HCT116 (cell line): ENCODE measurements around the gene RASSF7. TPM values are rescaled to one million over a fixed set of nuclear protein-coding genes. Genes with fewer than 3 reads are reported as not detected.

ENCODE experiments used
- ATAC-seq: fragments of 200-7000 bp; cut with Tn5 transposase; 2 replicates; pipeline ENCODE4 v1.9.1; 2020; ENCODE audit warnings: mild to moderate bottlenecking, moderate library complexity
- BruUV-seq: library from RNA; stranded (reverse); fragments of 400-500 nt; replicated peaks from 2 replicates; lab custom pipeline; 2021; lab: Mats Ljungman, UMichigan
- CTCF ChIA-PET: fragments of 300-600 bp; sonication (Branson Sonifier 250); formaldehyde crosslinking; loops from one replicate; lab custom pipeline; 2021; ENCODE audit warnings: antibody characterized with exemption; lab: Charles Lee
- POLR2A ChIA-PET: fragments of 300-600, 350-600 bp; sonication (Branson Sonifier 250); formaldehyde crosslinking; loops from one replicate; lab custom pipeline; 2021; ENCODE audit warnings: antibody characterized with exemption; lab: Charles Lee
- RAD21 ChIA-PET, 2 experiments: fragments of 300-600 bp; sonication (Branson Sonifier 250); formaldehyde crosslinking; loops; one replicate each; lab custom pipeline; 2023; ENCODE audit warnings: low total read pairs in 2 of 2; ENCODE audit not compliant: uncharacterized antibody in 2 of 2, unreplicated experiment in 2 of 2, low non-redundant PET in 1 of 2; lab: Charles Lee
- DNase-seq: peaks from one replicate; pipeline ENCODE4 v3.0.0-alpha.2; 2010; ENCODE audit warnings: low read depth, low spot score
- H2AFZ ChIP-seq: fragments of 200-600 bp; shearing (Covaris generic), sonication (generic); 2 replicates; pipeline ENCODE4 v1.6.1; 2017; ENCODE audit warnings: low read depth, mixed run types, mixed read lengths, antibody characterized with exemption, low read length; ENCODE audit not compliant: poor library complexity, severe bottlenecking
- H3K27ac ChIP-seq: 2 replicates; pipeline ENCODE4 v1.5.1; 2012; ENCODE audit warnings: low read depth, low read length
- H3K27me3 ChIP-seq: fragments of 200-600 bp; sonication (generic); 2 replicates; pipeline ENCODE4 v1.6.1; 2016; ENCODE audit warnings: mixed run types, low read length, mixed read lengths; ENCODE audit not compliant: insufficient read depth
- H3K36me3 ChIP-seq, 2 experiments: fragments of 200-500 bp in 1 of 2; fragments of 200-600 bp in 1 of 2; sonication (Bioruptor generic) in 1 of 2; sonication (generic) in 1 of 2; 2 replicates each; pipeline versions ENCODE4 v1.5.1 to v1.6.1; 2014 to 2016; ENCODE audit warnings: low read length in 2 of 2, inconsistent platforms in 1 of 2, mixed read lengths in 1 of 2, mixed run types in 1 of 2; ENCODE audit not compliant: insufficient read depth in 2 of 2, control insufficient read depth in 1 of 2
- H3K4me1 ChIP-seq, 2 experiments: fragments of 200-600 bp in 1 of 2; sonication (generic) in 1 of 2; 2 replicates each; pipeline versions ENCODE4 v1.5.1 to v1.6.1; 2012 to 2017; ENCODE audit warnings: low read length in 2 of 2, inconsistent platforms in 1 of 2, mild to moderate bottlenecking in 1 of 2, mixed read lengths in 1 of 2, mixed run types in 1 of 2, moderate library complexity in 1 of 2; ENCODE audit not compliant: insufficient read depth in 2 of 2, control insufficient read depth in 1 of 2
- H3K4me2 ChIP-seq: fragments of 200-600 bp; sonication (generic); 2 replicates; pipeline ENCODE4 v1.6.1; 2017; ENCODE audit warnings: mixed run types, low read length, mixed read lengths
- H3K4me3 ChIP-seq, 2 experiments: fragments of 200-600 bp in 1 of 2; sonication (generic) in 1 of 2; replicated peaks in 1 of 2; 2 replicates each; pipeline ENCODE4 v1.5.1; 2011 to 2016; ENCODE audit warnings: low read length in 2 of 2, control low read depth in 1 of 2, low read depth in 1 of 2, mild to moderate bottlenecking in 1 of 2, mixed read lengths in 1 of 2, mixed run types in 1 of 2
- H3K79me2 ChIP-seq: fragments of 200-600 bp; sonication (generic); 2 replicates; pipeline ENCODE4 v1.6.1; 2017; ENCODE audit warnings: mild to moderate bottlenecking, mixed run types, low read length, moderate library complexity, mixed read lengths; ENCODE audit not compliant: insufficient read depth
- H3K9ac ChIP-seq: fragments of 200-600 bp; sonication (generic); 2 replicates; pipeline ENCODE4 v1.6.1; 2016; ENCODE audit warnings: low read length, mixed read lengths
- H3K9me2 ChIP-seq: fragments of 200-600 bp; sonication (generic), shearing (Covaris generic); 2 replicates; pipeline ENCODE4 v1.6.1; 2017; ENCODE audit warnings: mixed run types, mild to moderate bottlenecking, moderate library complexity; ENCODE audit not compliant: insufficient read depth
- H3K9me3 ChIP-seq, 2 experiments: fragments of 200-500 bp in 1 of 2; fragments of 200-600 bp in 1 of 2; sonication (Bioruptor generic) in 1 of 2; sonication (generic) in 1 of 2; 2 replicates each; pipeline ENCODE4 v1.6.1; 2014 to 2017; ENCODE audit warnings: low read length in 2 of 2, mixed read lengths in 2 of 2, inconsistent platforms in 1 of 2, low read depth in 1 of 2, mild to moderate bottlenecking in 1 of 2, mixed run types in 1 of 2, moderate library complexity in 1 of 2; ENCODE audit not compliant: control insufficient read depth in 1 of 2, insufficient read depth in 1 of 2
- H4K20me1 ChIP-seq: fragments of 200-600 bp; sonication (generic), shearing (Covaris generic); 2 replicates; pipeline ENCODE4 v1.6.1; 2017; ENCODE audit warnings: mixed run types, mild to moderate bottlenecking, moderate library complexity; ENCODE audit not compliant: insufficient read depth
- CBX3 ChIP-seq: IDR thresholded peaks from 2 replicates; pipeline ENCODE4 v1.6.1; 2012; ENCODE audit warnings: low read depth
- CEBPB ChIP-seq: IDR thresholded peaks from 2 replicates; pipeline ENCODE4 v1.6.1; 2012; ENCODE audit warnings: low read depth
- EGR1 ChIP-seq: IDR thresholded peaks from 2 replicates; pipeline ENCODE4 v1.6.1; 2012; ENCODE audit warnings: low read depth
- ELF1 ChIP-seq: IDR thresholded peaks from 2 replicates; pipeline ENCODE4 v1.6.1; 2012; ENCODE audit warnings: low read depth, borderline replicate concordance
- EZH2 ChIP-seq: fragments of 200-600 bp; sonication (generic); IDR thresholded peaks from 2 replicates; pipeline ENCODE4 v1.6.1; 2017; ENCODE audit warnings: antibody characterized with exemption, mixed run types
- EZH2phosphoT487 ChIP-seq: fragments of 200-600 bp; IDR thresholded peaks from 2 replicates; pipeline ENCODE4 v1.6.1; 2018; ENCODE audit warnings: antibody characterized with exemption, borderline replicate concordance
- FOSL1 ChIP-seq: IDR thresholded peaks from 2 replicates; pipeline ENCODE4 v1.6.1; 2012; ENCODE audit warnings: low read depth
- JUND ChIP-seq: IDR thresholded peaks from 2 replicates; pipeline ENCODE4 v1.6.1; 2012
- POLR2A ChIP-seq: IDR thresholded peaks from 2 replicates; pipeline ENCODE4 v1.7.0; 2011; ENCODE audit warnings: borderline replicate concordance; ENCODE audit not compliant: insufficient read depth, insufficient read length; ENCODE audit errors: extremely low read depth
- POLR2AphosphoS5 ChIP-seq: IDR thresholded peaks from 2 replicates; pipeline ENCODE4 v1.6.1; 2011; ENCODE audit warnings: mild to moderate bottlenecking, low read depth, low read length, moderate library complexity
- RAD21 ChIP-seq: IDR thresholded peaks from 2 replicates; pipeline ENCODE4 v1.6.1; 2012; ENCODE audit warnings: low read depth, mild to moderate bottlenecking
- REST ChIP-seq: IDR thresholded peaks from 2 replicates; pipeline ENCODE4 v1.6.1; 2012; ENCODE audit warnings: low read depth
- SP1 ChIP-seq: IDR thresholded peaks from 2 replicates; pipeline ENCODE4 v1.6.1; 2012; ENCODE audit warnings: low read depth
- SRF ChIP-seq: IDR thresholded peaks from 2 replicates; pipeline ENCODE4 v1.6.1; 2012; ENCODE audit warnings: low read depth
- ZFX ChIP-seq: fragments of 450-650 bp; IDR thresholded peaks from 2 replicates; pipeline ENCODE4 v1.6.1; 2017
- ZNF274 ChIP-seq: fragments of 200-500 bp; sonication (Bioruptor generic); IDR thresholded peaks from 2 replicates; pipeline ENCODE4 v1.6.1; 2014; ENCODE audit warnings: mild to moderate bottlenecking, low read depth, low read length, inconsistent platforms
- intact Hi-C: fragments of 100-400 bp; cut with micrococcal nuclease; formaldehyde crosslinking; loops from 2 replicates; pipeline ENCODE4 v1.10.0; 2022
- total RNA-seq: library from RNA; stranded (reverse); gene quantifications from one replicate; pipeline ENCODE4 v1.2.1, GENCODE V29; 2021; ENCODE audit not compliant: unreplicated experiment
- TF ChIP-seq, protein P1 (sequence below): IDR thresholded peaks from 2 replicates; pipeline ENCODE4 v1.6.1; 2012
- TF ChIP-seq, protein P2 (sequence below), 3 experiments: fragments of 200-600 bp in 1 of 3; sonication (generic) in 1 of 3; IDR thresholded peaks in 2 of 3; conservative IDR thresholded peaks in 1 of 3; 2 replicates each; pipeline ENCODE4 v1.5.1; 2012 to 2017; ENCODE audit warnings: low read depth in 2 of 3, low read length in 2 of 3, antibody characterized with exemption in 1 of 3, borderline replicate concordance in 1 of 3, control low read depth in 1 of 3, mild to moderate bottlenecking in 1 of 3, mixed read lengths in 1 of 3, mixed run types in 1 of 3, moderate library complexity in 1 of 3; ENCODE audit not compliant: insufficient read depth in 1 of 3
- TF ChIP-seq, protein P3 (sequence below): IDR thresholded peaks from 2 replicates; pipeline ENCODE4 v1.6.1; 2012

RASSF7 gene
- total RNA-seq, 1 experiment from 2014 or later: 35.9 TPM

DNA sequence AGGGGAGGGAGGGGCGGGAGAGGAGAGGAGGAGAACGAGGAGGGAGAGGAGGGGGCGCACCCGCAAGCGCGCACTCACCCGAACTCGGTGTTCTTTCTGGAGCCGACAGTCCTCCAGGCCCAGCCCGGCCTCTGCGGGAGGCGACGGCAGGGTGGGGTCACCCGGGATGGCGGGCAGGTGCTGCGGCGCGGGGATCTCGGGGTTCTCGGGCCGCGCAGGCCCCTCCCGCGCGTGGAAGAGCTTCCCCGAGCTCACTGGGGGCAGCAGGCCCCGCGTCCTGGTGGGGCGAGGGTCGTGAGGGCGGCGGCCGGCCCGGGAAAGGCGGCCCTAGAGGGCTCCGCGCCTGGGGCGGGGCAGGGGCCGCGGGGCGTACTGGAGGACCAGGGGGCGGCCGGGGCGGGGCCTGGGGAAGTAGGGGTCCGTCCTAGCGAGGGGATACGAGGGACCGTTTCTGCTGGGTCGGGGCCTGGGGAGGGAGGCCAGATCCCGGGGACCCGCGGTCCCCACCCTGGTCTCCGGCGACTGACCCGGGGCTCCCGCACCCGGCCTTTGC, 5.5 kb upstream of the RASSF7 start:
- Histone ChIP-seq H3K36me3 (no peaks in the 10 kb centered on the region), H3K27me3 (no peaks in the 10 kb centered on the region), H3K4me1 (peaks cover 21 to 29% of the 10 kb centered on the region in 2 experiments), H2AFZ (no peak overlapping the region), H3K4me3 (no peak overlapping the region), H3K79me2 (no peaks in the 10 kb centered on the region), H4K20me1 (no peaks in the 10 kb centered on the region), H3K9ac (no peak overlapping the region), H3K27ac (peak overlapping the region; percentile 42; the same call in 1 of the 2 replicates), H3K4me2 (0 out of 2 replicates have a peak overlapping the region, but pooled peaks have one; percentile 30), H3K9me3 (no peaks in the 10 kb centered on the region), H3K9me2 (no peaks in the 10 kb centered on the region)
- CTCF ChIA-PET: interaction anchor here (0.8 to 1.1 kb wide), 4 partner anchors 21 to 228 kb away, joined by 3 to 5 read pairs (median 4); no protein-coding TSS in a partner anchor
- no TSS peak for BruUV-seq
- intact Hi-C loops: loop anchor here (2.0 kb wide), 1 partner anchor 173 kb away; no protein-coding TSS in a partner anchor
- ATAC-seq: peak; percentile 2; the same call in 1 of the 2 replicates
- no peak for DNase-seq
- POLR2A ChIA-PET: interaction anchor here (0.6 to 0.9 kb wide), 3 partner anchors 21 to 148 kb away, joined by 3 to 4 read pairs (median 3); partner anchors contain the start of gene PHRF1
- RAD21 ChIA-PET: interaction anchor here in 1 of 2 experiments (1.0 kb wide), 1 partner anchor 167 kb away, joined by 3 read pairs; no protein-coding TSS in a partner anchor
- no peak for TF ChIP-seq POLR2AphosphoS5
- TF ChIP-seq CEBPB: no peak
- TF ChIP-seq SRF: no peak
- TF ChIP-seq POLR2A: no peak
- TF ChIP-seq ZNF274: no peak
- TF ChIP-seq, protein P1, sequence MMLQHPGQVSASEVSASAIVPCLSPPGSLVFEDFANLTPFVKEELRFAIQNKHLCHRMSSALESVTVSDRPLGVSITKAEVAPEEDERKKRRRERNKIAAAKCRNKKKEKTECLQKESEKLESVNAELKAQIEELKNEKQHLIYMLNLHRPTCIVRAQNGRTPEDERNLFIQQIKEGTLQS: no peak
- no peak for TF ChIP-seq CBX3
- no peak for TF ChIP-seq SP1
- no peak for TF ChIP-seq EZH2phosphoT487
- TF ChIP-seq RAD21: no peak
- no peak for TF ChIP-seq FOSL1
- TF ChIP-seq ELF1: no peak
- no peak for TF ChIP-seq REST
- no peak for TF ChIP-seq JUND
- TF ChIP-seq, protein P2, sequence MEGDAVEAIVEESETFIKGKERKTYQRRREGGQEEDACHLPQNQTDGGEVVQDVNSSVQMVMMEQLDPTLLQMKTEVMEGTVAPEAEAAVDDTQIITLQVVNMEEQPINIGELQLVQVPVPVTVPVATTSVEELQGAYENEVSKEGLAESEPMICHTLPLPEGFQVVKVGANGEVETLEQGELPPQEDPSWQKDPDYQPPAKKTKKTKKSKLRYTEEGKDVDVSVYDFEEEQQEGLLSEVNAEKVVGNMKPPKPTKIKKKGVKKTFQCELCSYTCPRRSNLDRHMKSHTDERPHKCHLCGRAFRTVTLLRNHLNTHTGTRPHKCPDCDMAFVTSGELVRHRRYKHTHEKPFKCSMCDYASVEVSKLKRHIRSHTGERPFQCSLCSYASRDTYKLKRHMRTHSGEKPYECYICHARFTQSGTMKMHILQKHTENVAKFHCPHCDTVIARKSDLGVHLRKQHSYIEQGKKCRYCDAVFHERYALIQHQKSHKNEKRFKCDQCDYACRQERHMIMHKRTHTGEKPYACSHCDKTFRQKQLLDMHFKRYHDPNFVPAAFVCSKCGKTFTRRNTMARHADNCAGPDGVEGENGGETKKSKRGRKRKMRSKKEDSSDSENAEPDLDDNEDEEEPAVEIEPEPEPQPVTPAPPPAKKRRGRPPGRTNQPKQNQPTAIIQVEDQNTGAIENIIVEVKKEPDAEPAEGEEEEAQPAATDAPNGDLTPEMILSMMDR (IDR thresholded peaks at IDR 0.05 in 2 of 3, conservative IDR thresholded peaks at IDR 0.05 in 1 of 3; ENCODE audit: borderline replicate concordance in 1 of 3, insufficient read depth in 1 of 3, low read depth in 2 of 3, low read length in 2 of 3): no peak
- TF ChIP-seq EGR1: no peak
- TF ChIP-seq ZFX: no peak
- TF ChIP-seq, protein P3, sequence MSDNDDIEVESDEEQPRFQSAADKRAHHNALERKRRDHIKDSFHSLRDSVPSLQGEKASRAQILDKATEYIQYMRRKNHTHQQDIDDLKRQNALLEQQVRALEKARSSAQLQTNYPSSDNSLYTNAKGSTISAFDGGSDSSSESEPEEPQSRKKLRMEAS: no peak
- no peak for TF ChIP-seq EZH2
